CD8-positive, alpha-beta memory T cell (primary cell): ENCODE data around the gene HNRNPH3. TPM values are rescaled to one million over a fixed set of nuclear protein-coding genes. Genes with fewer than 3 reads are reported as not detected.
A peak's percentile ranks its signal among the peaks of the same experiment; 100 is the strongest.

Experiments
- CTCF ChIA-PET: fragments of 350-600 bp; sonication (Branson Sonifier 250); formaldehyde crosslinking; loops from one replicate; lab custom pipeline; 2021; ENCODE audit warnings: antibody characterized with exemption; lab: Charles Lee
- POLR2A ChIA-PET: fragments of 350-600 bp; sonication (Branson Sonifier 250); formaldehyde crosslinking; loops from one replicate; lab custom pipeline; 2021; ENCODE audit warnings: antibody characterized with exemption; lab: Charles Lee
- DNase-seq, 5 donors: peaks; one replicate each; pipeline versions ENCODE4 v3.0.0 to v3.0.0-alpha.2; 2020 to 2022; ENCODE audit warnings: mixed read lengths in 1 of 5
- H3K27ac ChIP-seq: one replicate; pipeline ENCODE4 v1.7.0; 2013; ENCODE audit warnings: low read depth, mild to moderate bottlenecking, low read length, moderate library complexity
- H3K27me3 ChIP-seq: 2 replicates; pipeline ENCODE4 v1.7.0; 2013; ENCODE audit warnings: low read length, mild to moderate bottlenecking; ENCODE audit not compliant: insufficient read depth, poor library complexity, severe bottlenecking
- H3K36me3 ChIP-seq: 2 replicates; pipeline ENCODE4 v1.7.0; 2013; ENCODE audit warnings: mild to moderate bottlenecking, low read length, moderate library complexity; ENCODE audit not compliant: insufficient read depth
- H3K4me1 ChIP-seq: 2 replicates; pipeline ENCODE4 v1.7.0; 2013; ENCODE audit warnings: mild to moderate bottlenecking, low read length, moderate library complexity; ENCODE audit not compliant: insufficient read depth
- H3K4me3 ChIP-seq: 2 replicates; pipeline ENCODE4 v1.7.0; 2013; ENCODE audit warnings: mild to moderate bottlenecking, low read length
- H3K9me3 ChIP-seq: 2 replicates; pipeline ENCODE4 v1.7.0; 2013; ENCODE audit warnings: mild to moderate bottlenecking, low read length
- H3K27ac Mint-ChIP-seq, 8 donors: one replicate each; pipeline ENCODE4 v1.8.0; 2020 to 2021; ENCODE audit warnings: mixed read lengths in 8 of 8, mild to moderate bottlenecking in 6 of 8, inconsistent platforms in 3 of 8, moderate library complexity in 3 of 8
- H3K27me3 Mint-ChIP-seq, 2 donors: one replicate each; pipeline ENCODE4 v1.8.0; 2020 to 2021; ENCODE audit warnings: mixed read lengths in 2 of 2, mild to moderate bottlenecking in 1 of 2, moderate library complexity in 1 of 2
- H3K36me3 Mint-ChIP-seq, 3 donors: one replicate each; pipeline ENCODE4 v1.8.0; 2020 to 2021; ENCODE audit warnings: mixed read lengths in 3 of 3, inconsistent platforms in 1 of 3, mild to moderate bottlenecking in 1 of 3
- H3K4me1 Mint-ChIP-seq, 3 donors: one replicate each; pipeline ENCODE4 v1.8.0; 2020 to 2021; ENCODE audit warnings: mixed read lengths in 3 of 3, inconsistent platforms in 1 of 3, mild to moderate bottlenecking in 1 of 3
- H3K4me3 Mint-ChIP-seq, 7 donors: one replicate each; pipeline ENCODE4 v1.8.0; 2020 to 2021; ENCODE audit warnings: mixed read lengths in 7 of 7, mild to moderate bottlenecking in 6 of 7, moderate library complexity in 4 of 7, inconsistent platforms in 2 of 7
- H3K9me3 Mint-ChIP-seq, 5 donors: one replicate each; pipeline ENCODE4 v1.8.0; 2020 to 2022; ENCODE audit warnings: mixed read lengths in 5 of 5, mild to moderate bottlenecking in 3 of 5, moderate library complexity in 2 of 5, inconsistent platforms in 1 of 5
- polyA plus RNA-seq: library from polyadenylated mRNA; unstranded; fragments of 300-500 nt; fragmentation: Illumina TruSeq; gene quantifications from one replicate; pipeline ENCODE4 v1.2.3, GENCODE V29; 2021
- total RNA-seq, 2 experiments: library from RNA; stranded (reverse); gene quantifications; one replicate each; pipeline ENCODE4 v1.2.3, GENCODE V29; 2021

HNRNPH3 gene
- total and polyA plus RNA-seq, 3 experiments from 2014 or later: 145 to 171 (median 170) TPM

DNA sequence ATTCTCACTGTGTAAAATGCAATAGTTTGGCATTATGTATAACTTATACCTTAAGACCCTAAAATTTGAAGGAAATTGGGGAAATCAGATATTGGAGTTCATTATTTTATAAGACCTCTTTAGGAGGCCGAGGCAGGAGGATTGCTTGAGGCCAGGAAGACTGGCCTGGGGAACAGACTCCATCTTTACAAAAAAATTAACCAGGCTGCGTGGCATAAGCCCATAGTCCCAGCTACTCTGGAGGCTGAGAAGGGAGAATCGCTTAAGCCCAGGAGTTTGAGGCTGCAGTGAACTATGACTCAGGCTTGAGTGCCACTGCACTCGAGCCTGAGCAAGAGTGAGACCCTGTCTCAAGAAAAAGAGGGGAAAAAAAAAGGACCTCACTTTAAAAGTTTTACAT is 14.9 kb downstream of the HNRNPH3 start:
- H3K4me1 Mint-ChIP-seq: peaks cover 5 to 13% (median 9%) of the 10 kb centered on the region in 3 donors
- Histone ChIP-seq H3K27me3 (no peaks in the 10 kb centered on the region), H3K27ac (no peak overlapping the region), H3K36me3 (peaks cover 11% of the 10 kb centered on the region), H3K9me3 (no peaks in the 10 kb centered on the region), H3K4me1 (no peaks in the 10 kb centered on the region), H3K4me3 (no peak overlapping the region)
- peaks cover 1 to 55% (median 11%) of the 10 kb centered on the region in 3 donors for H3K36me3 Mint-ChIP-seq
- H3K9me3 Mint-ChIP-seq: no peaks in the 10 kb centered on the region
- ChIA-PET CTCF (interaction anchor here (0.9 to 2.2 kb wide), 2 partner anchors 8 to 60 kb away, joined by 3 to 10 read pairs; partner anchors contain the start of gene RUFY2), POLR2A (interaction anchor here (1.0 kb wide), 1 partner anchor 15 kb away, joined by 4 read pairs; the partner anchor contains the start of gene HNRNPH3)
- H3K27ac Mint-ChIP-seq: peak overlapping the region in 4 of 8 donors; percentile 35 to 73 (median 60)
- no peak for DNase-seq
- H3K27me3 Mint-ChIP-seq: no peaks in the 10 kb centered on the region
- H3K4me3 Mint-ChIP-seq: no peak overlapping the region

- Mint-ChIP-seq H3K9me3 (no peaks in the 10 kb centered on the region), H3K4me3 (no peak overlapping the region), H3K27me3 (no peaks in the 10 kb centered on the region), H3K4me1 (peaks cover 4 to 7% (median 5%) of the 10 kb centered on the region in 3 donors), H3K27ac (peak overlapping the region in 7 of 8 donors; percentile 48 to 88 (median 84)), H3K36me3 (peaks cover 0 to 56% (median 12%) of the 10 kb centered on the region in 3 donors)
- no peaks in the 10 kb centered on the region for H3K27me3 ChIP-seq
- no peak overlapping the region for H3K4me3 ChIP-seq
- POLR2A ChIA-PET: interaction anchor here (0.6 to 1.4 kb wide), 3 partner anchors 15 to 449 kb away, joined by 3 to 7 read pairs (median 4); partner anchors contain the start of genes HNRNPH3 and PBLD
- CTCF ChIA-PET: interaction anchor here (0.6 to 2.5 kb wide), 13 partner anchors 10 to 560 kb away, joined by 3 to 18 read pairs (median 4); partner anchors contain the start of genes HNRNPH3 and PBLD
- H3K9me3 ChIP-seq: no peaks in the 10 kb centered on the region
- peak; percentile 7 to 58 (median 24) for DNase-seq
- H3K36me3 ChIP-seq: peaks cover 4% of the 10 kb centered on the region
- H3K27ac ChIP-seq: no peak overlapping the region
- no peaks in the 10 kb centered on the region for H3K4me1 ChIP-seq
These were observed 16.4 kb downstream of the HNRNPH3 start for GRCh38 chr10:68348265-68348741.

GRCh38 chr10:68353537-68353936 is 21.7 kb downstream of the HNRNPH3 start:
- Mint-ChIP-seq H3K4me1 (peaks cover 2 to 5% (median 2%) of the 10 kb centered on the region in 3 donors), H3K4me3 (no peak overlapping the region), H3K27ac (no peak overlapping the region), H3K36me3 (peaks cover 0 to 42% (median 14%) of the 10 kb centered on the region in 3 donors), H3K27me3 (no peaks in the 10 kb centered on the region), H3K9me3 (no peaks in the 10 kb centered on the region)
- no peak overlapping the region for H3K4me3 ChIP-seq
- H3K36me3 ChIP-seq: peaks cover 4% of the 10 kb centered on the region
- H3K27ac ChIP-seq: no peak overlapping the region
- CTCF ChIA-PET: interaction anchor here (1.3 kb wide), 1 partner anchor 21 kb away, joined by 5 read pairs; the partner anchor contains the start of gene PBLD
- POLR2A ChIA-PET: no interaction called here
- H3K4me1 ChIP-seq: no peaks in the 10 kb centered on the region
- H3K27me3 ChIP-seq: no peaks in the 10 kb centered on the region
- DNase-seq: no peak
- no peaks in the 10 kb centered on the region for H3K9me3 ChIP-seq

DNA sequence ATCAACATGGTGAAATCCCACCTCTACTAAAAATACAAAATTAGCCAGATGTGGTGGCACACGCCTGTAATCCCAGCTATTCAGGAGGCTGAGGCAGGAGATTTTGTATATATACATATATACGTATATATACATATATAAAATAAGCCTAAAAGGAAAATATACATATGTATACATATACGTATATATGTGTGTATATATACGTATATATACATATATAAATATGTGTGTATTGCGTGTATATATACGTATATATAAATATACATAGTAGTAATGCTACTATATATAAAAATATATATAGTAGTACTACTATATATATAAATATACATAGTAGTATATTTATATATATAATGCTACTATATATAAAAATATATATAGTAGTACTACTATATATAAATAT is 27.3 kb downstream of the HNRNPH3 start:
- H3K27ac Mint-ChIP-seq: no peak overlapping the region
- H3K27me3 ChIP-seq: no peaks in the 10 kb centered on the region
- H3K4me3 Mint-ChIP-seq: no peak overlapping the region
- H3K4me1 ChIP-seq: no peaks in the 10 kb centered on the region
- H3K27ac ChIP-seq: no peak overlapping the region
- no peaks in the 10 kb centered on the region for H3K36me3 ChIP-seq
- H3K9me3 Mint-ChIP-seq: no peaks in the 10 kb centered on the region
- peaks cover 0 to 47% (median 11%) of the 10 kb centered on the region in 3 donors for H3K36me3 Mint-ChIP-seq
- POLR2A ChIA-PET: no interaction called here
- no peak overlapping the region for H3K4me3 ChIP-seq
- CTCF ChIA-PET: no interaction called here
- no peaks in the 10 kb centered on the region for H3K4me1 Mint-ChIP-seq
- no peaks in the 10 kb centered on the region for H3K9me3 ChIP-seq
- DNase-seq: no peak
- no peaks in the 10 kb centered on the region for H3K27me3 Mint-ChIP-seq

GRCh38 chr10:68362590-68362989 is 30.7 kb downstream of the HNRNPH3 start:
- Histone ChIP-seq H3K4me1 (no peaks in the 10 kb centered on the region), H3K36me3 (no peaks in the 10 kb centered on the region), H3K4me3 (no peak overlapping the region), H3K9me3 (no peaks in the 10 kb centered on the region), H3K27me3 (no peaks in the 10 kb centered on the region), H3K27ac (no peak overlapping the region)
- H3K4me3 Mint-ChIP-seq: no peak overlapping the region
- H3K27ac Mint-ChIP-seq: no peak overlapping the region
- no peaks in the 10 kb centered on the region for H3K27me3 Mint-ChIP-seq
- H3K36me3 Mint-ChIP-seq: peaks cover 0 to 51% (median 10%) of the 10 kb centered on the region in 3 donors
- ChIA-PET CTCF (interaction anchor here (1.4 kb wide), 1 partner anchor 14 kb away, joined by 3 read pairs; no protein-coding TSS in a partner anchor), POLR2A (no interaction called here)
- no peaks in the 10 kb centered on the region for H3K9me3 Mint-ChIP-seq
- no peaks in the 10 kb centered on the region for H3K4me1 Mint-ChIP-seq
- DNase-seq: no peak

- Mint-ChIP-seq H3K36me3 (peaks cover 0 to 51% (median 10%) of the 10 kb centered on the region in 3 donors), H3K4me3 (no peak overlapping the region), H3K27me3 (no peaks in the 10 kb centered on the region), H3K9me3 (no peaks in the 10 kb centered on the region), H3K27ac (peak overlapping the region in 5 of 8 donors; percentile 17 to 73 (median 63)), H3K4me1 (no peaks in the 10 kb centered on the region)
- DNase-seq: no peak
- Histone ChIP-seq H3K9me3 (no peaks in the 10 kb centered on the region), H3K27ac (no peak overlapping the region), H3K4me3 (no peak overlapping the region), H3K27me3 (no peaks in the 10 kb centered on the region), H3K36me3 (no peaks in the 10 kb centered on the region), H3K4me1 (no peaks in the 10 kb centered on the region)
- ChIA-PET POLR2A (no interaction called here), CTCF (no interaction called here)
These were observed 32.4 kb downstream of the HNRNPH3 start for GRCh38 chr10:68364101-68364886.

- Mint-ChIP-seq H3K27ac (no peak overlapping the region), H3K36me3 (peaks cover 6 to 57% (median 13%) of the 10 kb centered on the region in 3 donors), H3K27me3 (no peaks in the 10 kb centered on the region), H3K9me3 (peaks cover 0 to 4% (median 3%) of the 10 kb centered on the region in 5 donors), H3K4me3 (no peak overlapping the region), H3K4me1 (no peaks in the 10 kb centered on the region)
- DNase-seq: no peak
- H3K4me1 ChIP-seq: no peaks in the 10 kb centered on the region
- H3K27me3 ChIP-seq: no peaks in the 10 kb centered on the region
- CTCF ChIA-PET: no interaction called here
- H3K9me3 ChIP-seq: no peaks in the 10 kb centered on the region
- H3K36me3 ChIP-seq: no peaks in the 10 kb centered on the region
- no peak overlapping the region for H3K27ac ChIP-seq
- POLR2A ChIA-PET: no interaction called here
- no peak overlapping the region for H3K4me3 ChIP-seq
These were observed 33.7 kb downstream of the HNRNPH3 start for GRCh38 chr10:68365611-68366010.

DNA sequence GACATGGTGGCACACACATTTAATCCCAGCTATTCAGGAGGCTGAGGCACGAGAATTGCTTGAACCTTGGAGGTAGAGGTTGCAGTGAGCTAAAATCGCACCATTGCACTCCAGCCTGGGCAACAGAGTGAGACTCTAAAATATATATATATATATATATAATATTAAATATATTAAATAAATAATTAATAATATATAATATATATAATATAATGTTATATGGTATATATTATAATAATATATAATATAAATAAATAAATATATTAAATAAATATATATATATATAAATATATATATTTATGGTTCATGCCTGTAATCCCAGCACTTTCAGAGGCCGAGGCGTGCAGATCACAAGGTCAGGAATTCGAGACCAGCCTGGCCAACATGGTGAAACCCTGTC is 34.7 kb downstream of the HNRNPH3 start:
- no peaks in the 10 kb centered on the region for H3K27me3 Mint-ChIP-seq
- H3K36me3 Mint-ChIP-seq: peaks cover 14 to 56% (median 14%) of the 10 kb centered on the region in 3 donors

More for the DNA sequence above, 34.7 kb downstream of the HNRNPH3 start:
- ChIA-PET CTCF (no interaction called here), POLR2A (no interaction called here)
- H3K36me3 ChIP-seq: peaks cover 3% of the 10 kb centered on the region
- Mint-ChIP-seq H3K27ac (peak overlapping the region in 1 of 8 donors; percentile 11), H3K4me3 (no peak overlapping the region), H3K4me1 (no peaks in the 10 kb centered on the region), H3K9me3 (peaks cover 0 to 10% (median 6%) of the 10 kb centered on the region in 5 donors)
- DNase-seq: no peak
- no peaks in the 10 kb centered on the region for H3K27me3 ChIP-seq
- H3K4me1 ChIP-seq: no peaks in the 10 kb centered on the region
- H3K4me3 ChIP-seq: no peak overlapping the region
- H3K27ac ChIP-seq: no peak overlapping the region
- H3K9me3 ChIP-seq: no peaks in the 10 kb centered on the region
